ENCODE data around the gene ARHGAP32.

DNA sequence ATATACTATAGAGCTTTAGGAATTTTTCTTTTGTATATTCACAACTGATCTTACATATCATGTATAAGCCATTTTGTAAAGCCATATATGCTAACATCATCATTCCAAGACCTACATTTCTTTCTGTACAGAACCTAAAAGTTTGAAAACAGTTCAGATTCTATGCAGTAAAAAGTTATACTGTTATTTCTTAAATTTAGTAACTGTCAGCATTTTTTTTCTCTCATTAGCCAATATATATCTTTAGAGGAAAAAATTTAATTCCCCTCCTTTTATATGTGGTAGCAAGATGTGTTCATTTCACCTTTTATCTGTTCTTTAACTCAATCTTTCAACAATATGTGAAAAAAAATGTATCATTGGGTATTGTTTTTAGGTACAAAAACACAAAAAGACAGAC is 129.0 kb downstream of the ARHGAP32 start:
- no peak for TF ChIP-seq ZFP30 (CRISPR knock-in tag; IDR thresholded peaks at IDR 0.05)
- TF ChIP-seq, protein P1, sequence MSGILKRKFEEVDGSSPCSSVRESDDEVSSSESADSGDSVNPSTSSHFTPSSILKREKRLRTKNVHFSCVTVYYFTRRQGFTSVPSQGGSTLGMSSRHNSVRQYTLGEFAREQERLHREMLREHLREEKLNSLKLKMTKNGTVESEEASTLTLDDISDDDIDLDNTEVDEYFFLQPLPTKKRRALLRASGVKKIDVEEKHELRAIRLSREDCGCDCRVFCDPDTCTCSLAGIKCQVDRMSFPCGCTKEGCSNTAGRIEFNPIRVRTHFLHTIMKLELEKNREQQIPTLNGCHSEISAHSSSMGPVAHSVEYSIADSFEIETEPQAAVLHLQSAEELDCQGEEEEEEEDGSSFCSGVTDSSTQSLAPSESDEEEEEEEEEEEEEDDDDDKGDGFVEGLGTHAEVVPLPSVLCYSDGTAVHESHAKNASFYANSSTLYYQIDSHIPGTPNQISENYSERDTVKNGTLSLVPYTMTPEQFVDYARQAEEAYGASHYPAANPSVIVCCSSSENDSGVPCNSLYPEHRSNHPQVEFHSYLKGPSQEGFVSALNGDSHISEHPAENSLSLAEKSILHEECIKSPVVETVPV (CRISPR knock-in tag; IDR thresholded peaks at IDR 0.05), result no peak
- TF ChIP-seq CREB5 (CRISPR knock-in tag; IDR thresholded peaks at IDR 0.05; ENCODE audit: low read depth), result no peak
- TF ChIP-seq OSR1 (CRISPR knock-in tag; IDR thresholded peaks at IDR 0.05), result no peak
- no peak for TF ChIP-seq ZNF565 (CRISPR knock-in tag; conservative IDR thresholded peaks at IDR 0.05; ENCODE audit: low read depth)
- TF ChIP-seq ISL1 (CRISPR knock-in tag; IDR thresholded peaks at IDR 0.05), result no peak
- TF ChIP-seq, protein P2, sequence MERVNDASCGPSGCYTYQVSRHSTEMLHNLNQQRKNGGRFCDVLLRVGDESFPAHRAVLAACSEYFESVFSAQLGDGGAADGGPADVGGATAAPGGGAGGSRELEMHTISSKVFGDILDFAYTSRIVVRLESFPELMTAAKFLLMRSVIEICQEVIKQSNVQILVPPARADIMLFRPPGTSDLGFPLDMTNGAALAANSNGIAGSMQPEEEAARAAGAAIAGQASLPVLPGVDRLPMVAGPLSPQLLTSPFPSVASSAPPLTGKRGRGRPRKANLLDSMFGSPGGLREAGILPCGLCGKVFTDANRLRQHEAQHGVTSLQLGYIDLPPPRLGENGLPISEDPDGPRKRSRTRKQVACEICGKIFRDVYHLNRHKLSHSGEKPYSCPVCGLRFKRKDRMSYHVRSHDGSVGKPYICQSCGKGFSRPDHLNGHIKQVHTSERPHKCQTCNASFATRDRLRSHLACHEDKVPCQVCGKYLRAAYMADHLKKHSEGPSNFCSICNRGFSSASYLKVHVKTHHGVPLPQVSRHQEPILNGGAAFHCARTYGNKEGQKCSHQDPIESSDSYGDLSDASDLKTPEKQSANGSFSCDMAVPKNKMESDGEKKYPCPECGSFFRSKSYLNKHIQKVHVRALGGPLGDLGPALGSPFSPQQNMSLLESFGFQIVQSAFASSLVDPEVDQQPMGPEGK (CRISPR knock-in tag; IDR thresholded peaks at IDR 0.05; ENCODE audit: borderline replicate concordance), result no peak
- TF ChIP-seq TSHZ2 (CRISPR knock-in tag; IDR thresholded peaks at IDR 0.05), result no peak
- TF ChIP-seq ARNTL (CRISPR knock-in tag; IDR thresholded peaks at IDR 0.05; ENCODE audit: borderline replicate concordance, low read depth), result no peak
- TF ChIP-seq BACH2 (CRISPR knock-in tag; IDR thresholded peaks at IDR 0.05; ENCODE audit: borderline replicate concordance), result no peak
- no peak for TF ChIP-seq ZC3H10 (CRISPR knock-in tag; IDR thresholded peaks at IDR 0.05)
